ENCODE results near the gene IL27RA. TPM values are rescaled to one million over a fixed set of nuclear protein-coding genes. Genes with fewer than 3 reads are reported as not detected.

Gene IL27RA
- total RNA-seq, 1 experiment from 2014 or later: 2.0 TPM

GRCh38 chr19:14101003-14101545 is 69.5 kb downstream of the IL27RA start:
- Histone ChIP-seq H3K4me1 (replicated peaks) (no peaks in the 10 kb centered on the region), H3K27ac (no peak overlapping the region), H3K36me3 (peaks cover 53% of the 10 kb centered on the region), H3K27me3 (replicated peaks) (no peaks in the 10 kb centered on the region), H3K4me3 (no peak overlapping the region), H3K9me3 (replicated peaks) (no peaks in the 10 kb centered on the region)
- no peak for DNase-seq (ENCODE audit: low read depth in 1 of 2, low spot score in 2 of 2)

GRCh38 chr19:14102102-14102696 is 70.6 kb downstream of the IL27RA start:
- no peak for DNase-seq (ENCODE audit: low read depth in 1 of 2, low spot score in 2 of 2)
- Histone ChIP-seq H3K27ac (no peak overlapping the region), H3K4me3 (no peak overlapping the region), H3K36me3 (peaks cover 48% of the 10 kb centered on the region), H3K27me3 (replicated peaks) (no peaks in the 10 kb centered on the region), H3K9me3 (replicated peaks) (no peaks in the 10 kb centered on the region), H3K4me1 (replicated peaks) (no peaks in the 10 kb centered on the region)

- Histone ChIP-seq H3K4me3 (no peak overlapping the region), H3K27ac (no peak overlapping the region), H3K4me1 (replicated peaks) (no peaks in the 10 kb centered on the region), H3K9me3 (replicated peaks) (no peaks in the 10 kb centered on the region), H3K36me3 (peaks cover 45% of the 10 kb centered on the region), H3K27me3 (replicated peaks) (no peaks in the 10 kb centered on the region)
- no peak for DNase-seq (ENCODE audit: low read depth in 1 of 2, low spot score in 2 of 2)
These were observed 71.2 kb downstream of the IL27RA start for GRCh38 chr19:14102756-14103155.

Other genes with a start within 250 kb of the IL27RA start
- gene ZSWIM4, start 236.3 kb upstream of the IL27RA start, total RNA-seq (2014; rRNA removed; shearing (Covaris generic)): 1.9 and 2.9 TPM in 2 replicates
- gene NANOS3, start 154.6 kb upstream of the IL27RA start, total RNA-seq (2014; rRNA removed; shearing (Covaris generic)): 0.50 TPM in 1 of 2 replicates, not detected in the other
- gene BRME1, start 125.6 kb upstream of the IL27RA start, total RNA-seq (2014; rRNA removed; shearing (Covaris generic)): 0.21 TPM in 1 of 2 replicates, not detected in the other
- gene CC2D1A, start 125.6 kb upstream of the IL27RA start, total RNA-seq (2014; rRNA removed; shearing (Covaris generic)): 12.3 and 18.3 TPM in 2 replicates
- gene PODNL1, start 93.3 kb upstream of the IL27RA start, total RNA-seq (2014; rRNA removed; shearing (Covaris generic)): 0.53 TPM in 1 of 2 replicates, not detected in the other
- 28.2 and 29.1 TPM in 2 replicates for gene DCAF15, start 79.3 kb upstream of the IL27RA start, total RNA-seq (2014; rRNA removed; shearing (Covaris generic))
- gene RFX1, start 25.4 kb upstream of the IL27RA start, total RNA-seq (2014; rRNA removed; shearing (Covaris generic)): 2.6 and 3.6 TPM in 2 replicates
- gene RLN3, start 3.6 kb upstream of the IL27RA start, total RNA-seq (2014; rRNA removed; shearing (Covaris generic)): not detected in 2 replicates
- gene PALM3, start 30.3 kb downstream of the IL27RA start, total RNA-seq (2014; rRNA removed; shearing (Covaris generic)): not detected in 2 replicates
- gene MISP3, start 41.0 kb downstream of the IL27RA start, total RNA-seq (2014; rRNA removed; shearing (Covaris generic)): 0.34 TPM in 1 of 2 replicates, not detected in the other
- gene C19orf67, start 54.0 kb downstream of the IL27RA start, total RNA-seq (2014; rRNA removed; shearing (Covaris generic)): not detected in 2 replicates
- 64.1 and 130 TPM in 2 replicates for gene SAMD1, start 59.0 kb downstream of the IL27RA start, total RNA-seq (2014; rRNA removed; shearing (Covaris generic))
- gene PRKACA, start 86.0 kb downstream of the IL27RA start, total RNA-seq (2014; rRNA removed; shearing (Covaris generic)): 18.2 and 48.9 TPM in 2 replicates
- gene ASF1B, start 104.8 kb downstream of the IL27RA start, total RNA-seq (2014; rRNA removed; shearing (Covaris generic)): 87.5 and 91.2 TPM in 2 replicates
- gene ADGRL1, start 174.4 kb downstream of the IL27RA start, total RNA-seq (2014; rRNA removed; shearing (Covaris generic)): 4.9 and 22.4 TPM in 2 replicates

All from SJSA1 (cell line).